ENCODE measurements around the gene AUNIP. TPM values are rescaled to one million over a fixed set of nuclear protein-coding genes. Genes with fewer than 3 reads are reported as not detected.

Gene AUNIP
- total RNA-seq, 1 experiment from 2014 or later, result 16.8 TPM

DNA sequence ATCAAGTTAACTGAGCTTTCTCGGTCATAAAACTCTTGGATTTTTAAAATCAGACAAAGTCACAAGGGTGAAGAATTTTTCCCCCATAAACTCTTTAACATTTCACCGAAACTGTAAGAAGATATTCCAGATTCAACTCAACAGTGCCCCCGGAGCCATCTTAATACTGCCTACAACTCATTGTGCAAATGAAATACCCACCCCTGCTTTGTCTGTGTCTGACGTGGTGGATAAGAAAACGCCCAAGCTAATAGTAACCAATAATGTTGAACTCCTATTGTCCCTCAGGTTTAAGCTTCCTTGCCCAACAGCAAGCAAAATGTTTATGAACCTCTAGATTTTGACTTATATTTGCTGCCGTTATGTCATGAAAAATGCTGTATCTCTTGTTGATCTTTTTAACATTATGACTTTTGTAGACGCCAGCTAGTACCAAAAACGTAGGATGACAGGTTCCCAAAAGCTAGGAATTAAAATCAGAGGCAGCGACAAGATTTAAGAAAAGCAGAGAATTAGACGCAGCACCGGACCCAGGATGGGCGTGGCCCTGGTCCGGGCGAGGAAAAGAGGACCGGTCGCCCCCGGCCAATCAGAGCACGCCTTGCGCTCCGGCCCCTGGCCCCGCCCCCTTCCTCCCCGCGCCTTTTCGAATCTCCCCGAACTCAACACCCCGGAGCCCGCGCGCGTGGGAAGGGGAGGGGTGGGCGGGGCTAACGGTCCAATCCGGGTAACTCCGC is 45.9 kb upstream of the AUNIP start:
- no peaks in the 10 kb centered on the region for H3K9me3 Mint-ChIP-seq (ENCODE audit: unreplicated experiment)
- TF ChIP-seq, protein P1, sequence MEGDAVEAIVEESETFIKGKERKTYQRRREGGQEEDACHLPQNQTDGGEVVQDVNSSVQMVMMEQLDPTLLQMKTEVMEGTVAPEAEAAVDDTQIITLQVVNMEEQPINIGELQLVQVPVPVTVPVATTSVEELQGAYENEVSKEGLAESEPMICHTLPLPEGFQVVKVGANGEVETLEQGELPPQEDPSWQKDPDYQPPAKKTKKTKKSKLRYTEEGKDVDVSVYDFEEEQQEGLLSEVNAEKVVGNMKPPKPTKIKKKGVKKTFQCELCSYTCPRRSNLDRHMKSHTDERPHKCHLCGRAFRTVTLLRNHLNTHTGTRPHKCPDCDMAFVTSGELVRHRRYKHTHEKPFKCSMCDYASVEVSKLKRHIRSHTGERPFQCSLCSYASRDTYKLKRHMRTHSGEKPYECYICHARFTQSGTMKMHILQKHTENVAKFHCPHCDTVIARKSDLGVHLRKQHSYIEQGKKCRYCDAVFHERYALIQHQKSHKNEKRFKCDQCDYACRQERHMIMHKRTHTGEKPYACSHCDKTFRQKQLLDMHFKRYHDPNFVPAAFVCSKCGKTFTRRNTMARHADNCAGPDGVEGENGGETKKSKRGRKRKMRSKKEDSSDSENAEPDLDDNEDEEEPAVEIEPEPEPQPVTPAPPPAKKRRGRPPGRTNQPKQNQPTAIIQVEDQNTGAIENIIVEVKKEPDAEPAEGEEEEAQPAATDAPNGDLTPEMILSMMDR (IDR thresholded peaks at IDR 0.05; ENCODE audit: insufficient read depth in 1 of 2, low read depth in 1 of 2, low read length in 1 of 2, severe bottlenecking in 1 of 2, unreplicated experiment in 1 of 2), result no peak
- Histone ChIP-seq H3K27me3 (replicated peaks; ENCODE audit: control insufficient read depth, insufficient read depth, low read length) (no peaks in the 10 kb centered on the region), H3K9me3 (no peaks in the 10 kb centered on the region), H3K4me1 (no peaks in the 10 kb centered on the region; the same call in 1 of the 2 replicates), H3K36me3 (ENCODE audit: control insufficient read depth, insufficient read depth, low read length) (no peaks in the 10 kb centered on the region; the same call in 1 of the 2 replicates), H3K4me3 (ENCODE audit: low read depth, low read length) (peak overlapping the region; percentile 86)
- BruUV-seq (replicated peaks), result no TSS peak
- intact Hi-C loops (cut with micrococcal nuclease; ENCODE audit: unreplicated experiment), result loop anchor here (1.0 kb wide), 1 partner anchor 92 kb away; no protein-coding TSS in a partner anchor
- H3K27ac Mint-ChIP-seq (ENCODE audit: unreplicated experiment), result no peak overlapping the region
- ChIA-PET CTCF (interaction anchor here (0.5 to 1.6 kb wide), 3 partner anchors 10 to 1207 kb away, joined by 3 to 6 read pairs (median 5); no protein-coding TSS in a partner anchor), POLR2A (interaction anchor here (0.7 to 1.0 kb wide), 2 partner anchors 17 to 92 kb away, joined by 3 to 6 read pairs; partner anchors contain the start of gene PAFAH2)
- H3K36me3 Mint-ChIP-seq (ENCODE audit: insufficient read depth, unreplicated experiment), result peaks cover 38% of the 10 kb centered on the region
- peak overlapping the region; percentile 91 for H3K4me3 Mint-ChIP-seq (ENCODE audit: unreplicated experiment)
- peaks cover 7% of the 10 kb centered on the region for H3K4me1 Mint-ChIP-seq (ENCODE audit: low read depth, unreplicated experiment)
- peak; percentile 90 to 93 for DNase-seq
- H3K27me3 Mint-ChIP-seq (ENCODE audit: insufficient read depth, unreplicated experiment), result no peaks in the 10 kb centered on the region

DNA sequence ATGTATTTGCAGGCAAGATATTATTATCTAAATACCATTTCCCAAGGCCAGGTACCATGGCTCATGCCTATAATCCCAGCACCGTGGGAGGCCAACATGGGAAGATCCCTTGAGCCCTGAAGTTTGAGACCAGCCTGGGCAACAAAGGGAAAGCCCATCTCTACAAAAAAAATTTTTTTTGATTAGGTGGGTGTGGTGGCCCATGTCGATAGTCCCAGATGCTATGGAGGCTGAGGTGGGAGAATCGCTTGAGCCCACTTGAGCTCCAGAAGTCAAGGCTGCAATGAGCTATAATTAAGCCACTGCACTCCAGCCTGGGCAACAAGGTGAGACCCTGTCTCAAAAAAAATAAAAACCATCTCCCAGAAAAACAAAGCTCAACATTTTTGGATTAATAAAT is 44.7 kb upstream of the AUNIP start:
- Histone ChIP-seq H3K4me3 (ENCODE audit: low read depth, low read length) (no peak overlapping the region), H3K36me3 (ENCODE audit: control insufficient read depth, insufficient read depth, low read length) (peaks cover 1% of the 10 kb centered on the region; the same call in 1 of the 2 replicates), H3K27me3 (replicated peaks; ENCODE audit: control insufficient read depth, insufficient read depth, low read length) (no peaks in the 10 kb centered on the region), H3K4me1 (no peaks in the 10 kb centered on the region; the same call in 1 of the 2 replicates), H3K9me3 (no peaks in the 10 kb centered on the region)
- DNase-seq, result no peak
- Mint-ChIP-seq H3K36me3 (ENCODE audit: insufficient read depth, unreplicated experiment) (peaks cover 42% of the 10 kb centered on the region), H3K9me3 (ENCODE audit: unreplicated experiment) (no peaks in the 10 kb centered on the region), H3K4me1 (ENCODE audit: low read depth, unreplicated experiment) (peaks cover 7% of the 10 kb centered on the region), H3K27ac (ENCODE audit: unreplicated experiment) (no peak overlapping the region), H3K27me3 (ENCODE audit: insufficient read depth, unreplicated experiment) (no peaks in the 10 kb centered on the region), H3K4me3 (ENCODE audit: unreplicated experiment) (no peak overlapping the region)
- CTCF ChIA-PET, result interaction anchor here (0.9 kb wide), 1 partner anchor 8 kb away, joined by 5 read pairs; no protein-coding TSS in a partner anchor
- intact Hi-C loops (cut with micrococcal nuclease; ENCODE audit: unreplicated experiment), result no loop called here
- POLR2A ChIA-PET, result interaction anchor here (0.7 kb wide), 1 partner anchor 63 kb away, joined by 5 read pairs; no protein-coding TSS in a partner anchor
- no TSS peak for BruUV-seq (replicated peaks)
- TF ChIP-seq, protein P1 (IDR thresholded peaks at IDR 0.05; ENCODE audit: insufficient read depth in 1 of 2, low read depth in 1 of 2, low read length in 1 of 2, severe bottlenecking in 1 of 2, unreplicated experiment in 1 of 2), result no peak

DNA sequence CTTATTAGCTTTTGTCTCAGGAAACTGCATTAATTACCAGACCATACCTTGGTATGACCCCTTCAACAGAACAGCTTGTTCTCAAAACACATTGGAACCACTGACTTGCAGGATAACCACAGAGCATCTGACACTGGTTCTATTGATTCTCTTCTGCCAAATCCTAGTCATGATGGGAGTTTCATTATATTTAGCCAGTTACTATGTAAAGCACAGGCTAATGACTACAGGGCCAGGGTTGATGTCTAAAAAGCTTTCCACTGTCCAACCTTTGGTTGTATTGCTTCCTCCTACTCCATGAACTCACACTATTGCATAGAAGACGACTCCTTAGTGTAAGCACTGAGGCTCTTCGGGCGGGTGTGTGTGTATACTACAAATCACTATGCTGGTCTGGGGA is 43.2 kb upstream of the AUNIP start:
- Histone ChIP-seq H3K27me3 (replicated peaks; ENCODE audit: control insufficient read depth, insufficient read depth, low read length) (no peaks in the 10 kb centered on the region), H3K4me3 (ENCODE audit: low read depth, low read length) (no peak overlapping the region), H3K4me1 (no peaks in the 10 kb centered on the region; the same call in 1 of the 2 replicates), H3K36me3 (ENCODE audit: control insufficient read depth, insufficient read depth, low read length) (peaks cover 2% of the 10 kb centered on the region; the same call in 1 of the 2 replicates), H3K9me3 (no peaks in the 10 kb centered on the region)
- H3K27me3 Mint-ChIP-seq (ENCODE audit: insufficient read depth, unreplicated experiment), result no peaks in the 10 kb centered on the region
- ChIA-PET POLR2A (no interaction called here), CTCF (no interaction called here)
- H3K36me3 Mint-ChIP-seq (ENCODE audit: insufficient read depth, unreplicated experiment), result peaks cover 42% of the 10 kb centered on the region
- no TSS peak for BruUV-seq (replicated peaks)
- no peak overlapping the region for H3K4me3 Mint-ChIP-seq (ENCODE audit: unreplicated experiment)
- TF ChIP-seq, protein P1 (IDR thresholded peaks at IDR 0.05; ENCODE audit: insufficient read depth in 1 of 2, low read depth in 1 of 2, low read length in 1 of 2, severe bottlenecking in 1 of 2, unreplicated experiment in 1 of 2), result no peak
- H3K9me3 Mint-ChIP-seq (ENCODE audit: unreplicated experiment), result no peaks in the 10 kb centered on the region
- peaks cover 7% of the 10 kb centered on the region for H3K4me1 Mint-ChIP-seq (ENCODE audit: low read depth, unreplicated experiment)
- intact Hi-C loops (cut with micrococcal nuclease; ENCODE audit: unreplicated experiment), result no loop called here
- DNase-seq, result no peak
- no peak overlapping the region for H3K27ac Mint-ChIP-seq (ENCODE audit: unreplicated experiment)
